K562 (cell line): ENCODE measurements around the gene AFDN. TPM values are rescaled to one million over a fixed set of nuclear protein-coding genes. Genes with fewer than 3 reads are reported as not detected.

Source experiments
- BRD4 ChIP-seq: fragments of 200-600 bp; sonication (generic); IDR thresholded peaks from 2 replicates; pipeline ENCODE4 v1.6.1; 2017; ENCODE audit warnings: inconsistent platforms
- CEBPB ChIP-seq: fragments of 450-650 bp; IDR thresholded peaks from 2 replicates; pipeline ENCODE4 v1.6.1; 2016; ENCODE audit warnings: missing genetic modification characterization, missing compliant biosample characterization
- GATAD2B ChIP-seq: fragments of 450-650 bp; IDR thresholded peaks from 2 replicates; pipeline ENCODE4 v1.6.1; 2017; ENCODE audit warnings: mild to moderate bottlenecking, borderline replicate concordance
- HEY1 ChIP-seq: fragments of 250-450 bp; sonication (Bioruptor Pico); IDR thresholded peaks from 2 replicates; pipeline ENCODE4 v1.5.0; 2020; ENCODE audit warnings: mild to moderate bottlenecking, moderate library complexity, borderline replicate concordance
- IRF9 ChIP-seq: fragments of 450-650 bp; IDR thresholded peaks from 2 replicates; pipeline ENCODE4 v1.6.1; 2016; ENCODE audit warnings: missing biosample characterization, missing genetic modification characterization
- KLF13 ChIP-seq: fragments of 450-650 bp; IDR thresholded peaks from 2 replicates; pipeline ENCODE4 v1.6.1; 2016; ENCODE audit warnings: missing genetic modification characterization, low read depth, mild to moderate bottlenecking, missing compliant biosample characterization, moderate library complexity, borderline replicate concordance
- MAX ChIP-seq: sonication (generic); formaldehyde crosslinking; IDR thresholded peaks from 2 replicates; pipeline ENCODE4 v1.9.0; 2022; ENCODE audit warnings: mild to moderate bottlenecking, missing genetic modification reagents
- MCM7 ChIP-seq, 2 experiments: fragments of 450-650 bp; IDR thresholded peaks; 2 replicates each; pipeline ENCODE4 v1.6.1; 2016 to 2018
- MECOM ChIP-seq: fragments of 250-450 bp; sonication (Bioruptor Pico); IDR thresholded peaks from 2 replicates; pipeline ENCODE4 v1.8.0; 2022; ENCODE audit warnings: inconsistent platforms
- PBX2 ChIP-seq, 2 experiments: IDR thresholded peaks in 1 of 2; conservative IDR thresholded peaks in 1 of 2; 2 replicates each; pipeline ENCODE4 v1.6.1; 2016; ENCODE audit warnings: low read depth in 2 of 2, mild to moderate bottlenecking in 1 of 2, missing compliant biosample characterization in 1 of 2, missing genetic modification characterization in 1 of 2, moderate library complexity in 1 of 2
- TAF7 ChIP-seq: fragments of 450-650 bp; IDR thresholded peaks from 2 replicates; pipeline ENCODE4 v1.6.1; 2016; ENCODE audit warnings: missing genetic modification characterization, missing compliant biosample characterization
- ZBTB11 ChIP-seq, 3 experiments: fragments of 200-800 bp in 1 of 3; fragments of 250-450 bp in 1 of 3; fragments of 450-650 bp in 1 of 3; sonication (Bioruptor Pico) in 1 of 3; sonication (Bioruptor generic) in 1 of 3; formaldehyde crosslinking in 1 of 3; IDR thresholded peaks; 2 replicates each; pipeline versions ENCODE4 v1.6.1 to v1.8.0; 2016 to 2022; ENCODE audit warnings: mild to moderate bottlenecking in 2 of 3, missing genetic modification characterization in 2 of 3, missing compliant biosample characterization in 1 of 3, moderate library complexity in 1 of 3
- ZNF217 ChIP-seq: sonication (generic); formaldehyde crosslinking; IDR thresholded peaks from 2 replicates; pipeline ENCODE4 v1.8.0; 2022; ENCODE audit warnings: mild to moderate bottlenecking, missing genetic modification reagents
- ZNF639 ChIP-seq, 2 experiments: fragments of 200-800 bp in 1 of 2; sonication (Bioruptor generic) in 1 of 2; sonication (generic) in 1 of 2; formaldehyde crosslinking in 1 of 2; IDR thresholded peaks in 1 of 2; conservative IDR thresholded peaks in 1 of 2; 2 replicates each; pipeline versions ENCODE4 v1.5.0 to v1.6.1; 2016 to 2020; ENCODE audit warnings: missing compliant biosample characterization in 1 of 2, missing genetic modification characterization in 1 of 2, missing genetic modification reagents in 1 of 2
- ZNF778 ChIP-seq: fragments of 450-650 bp; formaldehyde crosslinking; IDR thresholded peaks from 2 replicates; pipeline ENCODE4 v1.4.0; 2020; ENCODE audit warnings: mild to moderate bottlenecking, moderate library complexity
- polyA plus RNA-seq, 8 experiments: library from polyadenylated mRNA; depleted of rRNA in 4 of 8; stranded (reverse) in 5 of 8; unstranded in 3 of 8; fragments of >200 nt; fragmentation: Nextera tagmentation in 2 of 8; fragmentation: Illumina TruSeq in 1 of 8; extraction: Ambion mirVana in 2 of 8; extraction: Trizol in 1 of 8; gene quantifications; 2 replicates each; pipeline versions ENCODE4 v1.2.1 to v1.2.3, GENCODE V29; 2011 to 2014; ENCODE audit warnings: inconsistent platforms in 1 of 8, missing spikeins in 1 of 8
- total RNA-seq, 7 experiments: library from RNA; depleted of rRNA in 6 of 7; stranded (reverse); fragments of >200 nt in 6 of 7; fragmentation: Illumina TruSeq in 2 of 7; extraction: Trizol in 2 of 7; gene quantifications; 2 replicates each; pipeline versions ENCODE4 v1.2.1 to v1.2.3, GENCODE V29; 2011 to 2021; ENCODE audit warnings: low replicate concordance in 1 of 7

AFDN gene
- total and polyA plus RNA-seq, 9 of the 15 experiments (the other 6 are each of a cell fraction or from before 2014, with no cell fraction given), result 7.2 to 129 (median 105) TPM

- 0 out of 6 replicates have a peak, but pooled peaks of 1 of the 3 experiments have one; percentile 48 for TF ChIP-seq ZBTB11 (CRISPR knock-in tag; IDR thresholded peaks at IDR 0.05)
- no peak for TF ChIP-seq MCM7 (IDR thresholded peaks at IDR 0.05)
- no peak for TF ChIP-seq ZNF778
- TF ChIP-seq PBX2 (CRISPR knock-in tag; IDR thresholded peaks at IDR 0.05; ENCODE audit: low read depth), result no peak
- TF ChIP-seq PBX2 (tag; conservative IDR thresholded peaks at IDR 0.05; ENCODE audit: low read depth), result no peak
- TF ChIP-seq ZNF639 (CRISPR knock-in tag; conservative IDR thresholded peaks at IDR 0.05 in 1 of 2, IDR thresholded peaks at IDR 0.05 in 1 of 2), result no peak
- TF ChIP-seq IRF9 (tag), result 0 out of 2 replicates have a peak, but pooled peaks have one; percentile 13
- no peak for TF ChIP-seq ZNF217 (CRISPR knock-in tag)
- TF ChIP-seq CEBPB (tag), result no peak
- no peak for TF ChIP-seq MECOM (CRISPR knock-in tag)
- 0 out of 2 replicates have a peak, but pooled peaks have one; percentile 6 for TF ChIP-seq GATAD2B
- TF ChIP-seq BRD4, result peak; percentile 98
- TF ChIP-seq MAX (CRISPR knock-in tag), result no peak
- TF ChIP-seq TAF7 (tag), result no peak
- TF ChIP-seq HEY1 (CRISPR knock-in tag), result no peak
- no peak for TF ChIP-seq KLF13
Observed at GRCh38 chr6:167856474-167856873, 29.8 kb downstream of the AFDN start (continued).
